ENCODE measurements around the gene STAT6.

GRCh38 chr12:57116580-57117281, 5.6 kb upstream of the STAT6 start:
- TF ChIP-seq CTCF (IDR thresholded peaks at IDR 0.05): no peak
- no peak for TF ChIP-seq POLR2A (IDR thresholded peaks at IDR 0.05)
